DMS79 (cell line): Measurements from ENCODE around the gene NMT2.

Experiments used
- DNase-seq: peaks from one replicate; lab custom pipeline; 2025; lab: John Stamatoyannopoulos, UW

Gene NMT2

GRCh38 chr10:15181576-15182156, 13.2 kb upstream of the NMT2 start:
- no peak for DNase-seq

GRCh38 chr10:15180736-15181135, 12.2 kb upstream of the NMT2 start:
- no peak for DNase-seq

GRCh38 chr10:15176269-15176668, 7.8 kb upstream of the NMT2 start:
- DNase-seq = no peak

GRCh38 chr10:15175587-15175986, 7.1 kb upstream of the NMT2 start:
- no peak for DNase-seq

- no peak for DNase-seq
Observed at GRCh38 chr10:15172306-15172840, 3.9 kb upstream of the NMT2 start.

- no peak for DNase-seq
Observed at GRCh38 chr10:15169555-15170401, 1.3 kb upstream of the NMT2 start.

- DNase-seq = peak; percentile 27
Observed at GRCh38 chr10:15168786-15169554, 477 bp upstream of the NMT2 start.

- DNase-seq = no peak
Observed at GRCh38 chr10:15167411-15168290, 842 bp downstream of the NMT2 start.

- DNase-seq = no peak
Observed at GRCh38 chr10:15166325-15166724, 2.2 kb downstream of the NMT2 start.

GRCh38 chr10:15163253-15163828, 5.2 kb downstream of the NMT2 start:
- no peak for DNase-seq

- DNase-seq = no peak
Observed at GRCh38 chr10:15158972-15159371, 9.5 kb downstream of the NMT2 start.

GRCh38 chr10:15158448-15158847, 10.0 kb downstream of the NMT2 start:
- DNase-seq = no peak

- no peak for DNase-seq
Observed at GRCh38 chr10:15155978-15156656, 12.4 kb downstream of the NMT2 start.

- no peak for DNase-seq
Observed at GRCh38 chr10:15152556-15152955, 15.9 kb downstream of the NMT2 start.

GRCh38 chr10:15150563-15150962, 17.9 kb downstream of the NMT2 start:
- no peak for DNase-seq

GRCh38 chr10:15149042-15149771, 19.3 kb downstream of the NMT2 start:
- no peak for DNase-seq

- no peak for DNase-seq
Observed at GRCh38 chr10:15147594-15148392, 20.7 kb downstream of the NMT2 start.

GRCh38 chr10:15146366-15146765, 22.1 kb downstream of the NMT2 start:
- no peak for DNase-seq

- no peak for DNase-seq
Observed at GRCh38 chr10:15144788-15145187, 23.7 kb downstream of the NMT2 start.
